ENCODE data around the gene PTDSS2.

Gene PTDSS2

GRCh38 chr11:533586-534395, 83.7 kb downstream of the PTDSS2 start:
- no peak for DNase-seq

GRCh38 chr11:534396-535209, 84.5 kb downstream of the PTDSS2 start:
- no peak for DNase-seq

- no peak for DNase-seq
These were observed 85.1 kb downstream of the PTDSS2 start for GRCh38 chr11:535210-535518.

- peak; percentile 95 for DNase-seq
These were observed 85.7 kb downstream of the PTDSS2 start, which contains the start of gene HRAS for GRCh38 chr11:535519-536454. Gene HRAS, minus strand, starts transcription at chr11:535576.

GRCh38 chr11:536841-537621, 87.0 kb downstream of the PTDSS2 start, which contains the start of gene LRRC56:
Gene LRRC56, plus strand, starts transcription at chr11:537527. Its CDS starts 3,158 bp downstream, at chr11:540685.
- DNase-seq: peak; percentile 92

- no peak for DNase-seq
These were observed 87.7 kb downstream of the PTDSS2 start for GRCh38 chr11:537622-538430.

GRCh38 chr11:538431-539051, 88.5 kb downstream of the PTDSS2 start:
- no peak for DNase-seq

- no peak for DNase-seq
These were observed 89.9 kb downstream of the PTDSS2 start for GRCh38 chr11:539971-540481.
